Stimulated activated naive B cell treated with anti-CD40 and anti-IgM and Interleukin-4, amounts not matched to agents 10 μg/mL and 1 μg/mL and 100 μg/mL, for 72 hours (primary cell): Measurements from ENCODE around the gene IRF2BP1.
A peak's percentile ranks its signal among the peaks of the same experiment; 100 is the strongest.

ENCODE experiments used
- ATAC-seq, 2 donors: fragments of 150-1000 bp; cut with Tn5 transposase; replicated peaks; 2 replicates each; pipeline ENCODE4 v1.10.0; 2021; ENCODE audit warnings: moderate library complexity in 1 of 2
- DNase-seq: peaks from one replicate; pipeline ENCODE4 v3.0.0; 2021
- H3K27ac Mint-ChIP-seq: one replicate; pipeline ENCODE4 v1.8.0; 2022; ENCODE audit warnings: mild to moderate bottlenecking, mixed read lengths
- H3K27me3 Mint-ChIP-seq, 2 donors: one replicate each; pipeline ENCODE4 v1.8.0; 2022; ENCODE audit warnings: mixed read lengths in 2 of 2
- H3K36me3 Mint-ChIP-seq, 2 donors: one replicate each; pipeline ENCODE4 v1.8.0; 2022; ENCODE audit warnings: mixed read lengths in 2 of 2, mild to moderate bottlenecking in 1 of 2
- H3K4me1 Mint-ChIP-seq, 2 donors: one replicate each; pipeline ENCODE4 v1.8.0; 2022; ENCODE audit warnings: mixed read lengths in 2 of 2, mild to moderate bottlenecking in 1 of 2
- H3K4me3 Mint-ChIP-seq, 2 donors: one replicate each; pipeline ENCODE4 v1.8.0; 2022; ENCODE audit warnings: mild to moderate bottlenecking in 2 of 2, mixed read lengths in 2 of 2, moderate library complexity in 1 of 2
- H3K9me3 Mint-ChIP-seq, 2 donors: one replicate each; pipeline ENCODE4 v1.8.0; 2022; ENCODE audit warnings: mixed read lengths in 2 of 2, mild to moderate bottlenecking in 1 of 2

IRF2BP1 gene

DNA sequence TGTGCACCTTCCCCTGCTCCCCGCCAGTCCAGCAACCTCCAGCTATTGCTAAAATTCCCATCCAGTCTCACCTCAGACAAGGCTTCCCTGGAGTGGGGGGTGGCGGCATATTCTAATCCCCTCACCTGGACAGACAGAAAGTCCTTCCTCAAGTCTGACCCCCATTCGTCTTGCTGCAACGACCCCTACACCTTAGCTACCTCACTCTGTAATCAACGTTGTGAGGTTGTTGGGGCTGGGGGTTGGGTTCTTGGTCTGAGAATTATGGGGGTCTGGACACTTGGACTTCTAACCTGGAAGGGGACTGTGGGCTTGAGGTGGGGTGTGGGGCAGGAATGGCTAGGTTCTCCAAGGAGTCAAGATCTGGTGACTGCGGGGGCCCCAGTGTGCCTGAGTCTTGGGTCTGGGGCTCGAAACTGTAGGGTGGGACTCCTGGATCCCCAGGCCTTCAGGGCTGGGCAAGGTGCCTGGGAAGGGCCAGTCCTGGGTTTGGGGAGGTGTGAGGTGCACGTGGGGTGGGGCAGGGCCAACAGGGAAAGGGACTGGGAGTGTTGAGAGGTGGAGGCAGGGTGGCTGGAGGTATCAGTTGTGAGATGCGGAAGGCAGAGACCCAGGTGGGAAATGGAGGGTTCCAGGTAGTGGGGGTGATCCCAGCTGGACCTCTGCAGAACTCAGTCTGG is 20.5 kb downstream of the IRF2BP1 start:
- no peak for DNase-seq
- peaks cover 2 to 4% of the 10 kb centered on the region in 2 donors for H3K36me3 Mint-ChIP-seq
- H3K27ac Mint-ChIP-seq: no peak overlapping the region
- H3K9me3 Mint-ChIP-seq: no peaks in the 10 kb centered on the region
- peaks cover 26 to 34% of the 10 kb centered on the region in 2 donors for H3K27me3 Mint-ChIP-seq
- ATAC-seq: no peak
- peaks cover 13 to 26% of the 10 kb centered on the region in 2 donors for H3K4me1 Mint-ChIP-seq
- H3K4me3 Mint-ChIP-seq: no peak overlapping the region

DNA sequence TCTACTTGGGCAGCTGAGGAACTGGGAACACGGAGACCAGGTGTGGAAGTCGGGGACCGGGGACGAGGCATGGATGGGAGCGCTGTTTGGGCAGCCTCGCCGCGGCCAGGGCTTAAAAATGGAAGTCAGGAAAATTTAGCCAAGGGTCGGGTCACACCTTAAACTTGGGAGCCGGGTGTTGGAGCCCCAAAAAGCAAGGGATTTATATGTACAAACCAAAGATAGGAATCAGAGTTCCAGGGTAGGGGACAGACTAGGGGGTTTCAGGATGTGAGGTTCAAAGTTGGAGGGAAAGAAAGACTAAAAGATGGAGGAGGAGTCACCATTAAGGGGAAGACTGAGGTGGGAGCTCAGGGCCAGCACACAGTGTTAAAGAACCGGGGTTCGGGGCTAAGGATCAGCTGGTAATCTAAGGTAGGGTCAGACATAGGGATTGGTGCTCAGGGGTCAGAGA is 21.3 kb downstream of the IRF2BP1 start:
- Mint-ChIP-seq H3K9me3 (no peaks in the 10 kb centered on the region), H3K4me1 (peaks cover 13 to 26% of the 10 kb centered on the region in 2 donors), H3K27ac (peak overlapping the region; percentile 74), H3K27me3 (peaks cover 26 to 34% of the 10 kb centered on the region in 2 donors), H3K4me3 (peak overlapping the region in 1 of 2 donors; percentile 66), H3K36me3 (peaks cover 2 to 8% of the 10 kb centered on the region in 2 donors)
- ATAC-seq (no peak), DNase-seq (no peak)

DNA sequence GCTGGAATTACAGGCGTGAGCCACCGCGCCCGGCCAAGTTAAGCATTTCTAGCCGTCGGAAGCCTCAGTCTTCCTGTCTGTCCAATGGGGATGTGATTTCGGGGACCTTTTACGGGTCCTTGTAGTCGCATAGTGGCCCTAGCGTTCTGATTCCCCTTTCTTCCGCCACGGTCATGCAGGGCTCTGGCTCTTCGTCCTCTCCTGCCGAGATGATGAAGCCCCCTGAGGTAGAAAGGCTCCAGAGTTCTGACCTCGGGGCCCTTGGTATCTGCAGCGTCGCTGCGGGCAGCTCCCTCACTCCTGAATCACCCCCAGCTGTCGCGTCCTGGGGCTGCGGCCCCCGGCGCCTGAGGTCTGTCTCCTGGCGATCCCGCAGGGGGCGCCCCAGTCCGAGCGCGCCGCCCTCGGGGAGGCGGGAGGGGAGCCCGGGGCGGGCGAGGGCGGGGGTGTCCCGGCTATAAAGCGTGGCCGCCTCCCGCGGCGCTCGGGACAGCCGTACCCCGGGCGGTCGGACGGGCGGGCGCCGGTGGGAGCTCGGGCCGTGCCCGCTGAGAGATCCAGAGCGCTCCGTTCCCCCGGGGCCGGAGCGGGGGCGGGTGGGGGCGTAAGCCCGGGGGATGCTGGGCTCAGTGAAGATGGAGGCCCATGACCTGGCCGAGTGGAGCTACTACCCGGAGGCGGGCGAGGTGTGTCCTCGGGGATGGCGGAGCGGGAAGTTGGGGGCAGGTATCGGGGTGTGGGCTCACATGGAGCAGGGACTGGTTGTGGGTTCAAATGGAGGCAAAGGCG is 21.9 kb downstream of the IRF2BP1 start, which contains the start of gene FOXA3:
TSS of gene FOXA3 (plus strand) at position 487 of the 789 bp plus-strand sequence. CDS start at position 618, 131 bp downstream.
- Mint-ChIP-seq H3K4me1 (peaks cover 15 to 31% of the 10 kb centered on the region in 2 donors), H3K27me3 (peaks cover 26 to 34% of the 10 kb centered on the region in 2 donors), H3K36me3 (peaks cover 6 to 14% of the 10 kb centered on the region in 2 donors), H3K27ac (peak within 1 kb of the TSS; percentile 96), H3K4me3 (peak within 1 kb of the TSS; percentile 90 to 91), H3K9me3 (no peaks in the 10 kb centered on the region)
- DNase-seq (peak; percentile 39), ATAC-seq (peak; percentile 8)

DNA sequence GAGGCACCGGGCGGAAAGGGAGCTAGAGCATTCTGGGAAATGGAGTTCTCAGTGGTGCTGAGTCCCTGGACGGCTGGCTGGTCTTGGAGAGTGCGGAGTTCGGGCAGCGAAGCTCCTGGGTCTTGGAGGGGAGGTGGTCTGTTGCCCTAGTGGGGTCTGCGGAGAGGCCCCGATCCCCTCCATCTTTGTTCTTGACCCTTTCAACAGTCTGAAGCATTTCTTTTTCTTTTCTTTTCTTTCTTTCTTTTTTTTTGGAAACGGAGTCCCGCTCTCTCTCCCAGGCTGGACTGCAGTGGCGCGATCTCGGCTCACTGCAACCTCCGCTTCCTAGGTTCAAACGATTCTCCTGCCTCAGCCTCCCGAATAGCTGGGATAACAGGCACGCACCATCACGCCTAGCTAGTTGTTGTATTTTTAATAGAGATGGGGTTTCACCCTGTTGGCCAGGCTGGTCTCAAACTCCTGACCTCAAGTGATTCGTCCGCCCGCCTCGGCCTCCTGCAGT is 22.6 kb downstream of the IRF2BP1 start:
- peaks cover 16 to 31% of the 10 kb centered on the region in 2 donors for H3K4me1 Mint-ChIP-seq
- peak overlapping the region; percentile 90 to 91 for H3K4me3 Mint-ChIP-seq
- H3K27ac Mint-ChIP-seq: peak overlapping the region; percentile 96
- H3K36me3 Mint-ChIP-seq: peaks cover 11 to 20% of the 10 kb centered on the region in 2 donors
- DNase-seq (no peak), ATAC-seq (no peak)
- H3K27me3 Mint-ChIP-seq: peaks cover 26 to 34% of the 10 kb centered on the region in 2 donors
- no peaks in the 10 kb centered on the region for H3K9me3 Mint-ChIP-seq

DNA sequence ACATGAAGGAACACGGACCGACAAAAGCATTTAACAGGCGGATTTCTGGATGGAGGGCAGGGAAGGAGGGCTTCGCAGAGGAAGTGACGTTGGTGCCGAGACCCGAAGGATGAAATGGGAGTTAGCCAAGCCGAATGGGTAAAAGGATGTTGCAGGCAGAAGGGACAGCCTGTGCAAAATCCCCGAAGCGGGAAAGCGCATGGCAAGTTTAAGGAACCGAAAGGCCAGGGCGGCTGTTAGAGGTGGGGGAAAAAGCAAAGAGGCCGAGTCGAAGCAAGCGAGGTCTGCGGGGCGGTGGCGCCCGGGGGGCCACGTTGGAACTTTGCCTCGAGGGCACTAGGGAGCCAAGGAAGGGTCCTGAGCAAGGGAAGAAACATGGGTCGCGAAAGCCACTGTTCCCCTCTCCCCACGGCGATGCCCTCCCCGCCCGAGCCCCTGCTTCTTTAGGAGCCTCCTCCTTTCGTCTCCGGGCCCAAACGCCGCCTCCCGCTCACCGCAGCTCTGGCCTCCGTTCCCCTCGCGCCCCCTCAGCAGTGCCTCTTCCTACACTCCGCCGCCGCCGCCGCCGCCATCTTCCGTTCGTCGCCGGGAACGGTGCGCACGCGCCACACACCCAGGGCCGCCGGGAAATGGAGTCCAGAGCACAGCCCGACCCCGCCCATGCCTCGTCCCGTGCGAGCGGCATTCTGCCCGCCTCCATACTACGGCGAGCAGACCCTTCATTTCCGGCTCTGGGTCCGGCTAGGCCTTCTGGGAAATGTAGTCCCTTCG is 23.2 kb downstream of the IRF2BP1 start, which contains the start of gene SYMPK:
TSS of gene SYMPK (minus strand) at position 584 of the 771 bp plus-strand sequence. CDS start 8,652 bp downstream, outside the sequence.
- Mint-ChIP-seq H3K27me3 (peaks cover 26 to 34% of the 10 kb centered on the region in 2 donors), H3K9me3 (no peaks in the 10 kb centered on the region), H3K36me3 (peaks cover 16 to 26% of the 10 kb centered on the region in 2 donors), H3K27ac (peak within 1 kb of the TSS; percentile 96), H3K4me1 (peaks cover 20 to 31% of the 10 kb centered on the region in 2 donors), H3K4me3 (peak within 1 kb of the TSS; percentile 90 to 91)
- ATAC-seq (peak; percentile 94 to 96), DNase-seq (peak; percentile 99)

DNA sequence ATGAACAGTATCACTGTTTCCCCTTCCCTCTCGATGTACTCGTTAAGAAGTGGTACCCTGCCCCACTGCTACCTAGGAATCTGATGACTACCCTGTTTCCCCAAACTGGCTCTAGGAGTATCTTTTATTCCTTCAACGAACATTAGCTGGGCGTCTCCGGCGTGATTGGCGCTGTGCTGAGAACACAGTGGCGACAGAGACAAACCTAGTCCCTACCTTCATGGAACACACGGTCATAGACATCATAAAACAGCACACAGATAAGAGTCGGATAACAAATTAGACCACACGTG is 23.7 kb downstream of the IRF2BP1 start:
- Mint-ChIP-seq H3K4me1 (peaks cover 20 to 31% of the 10 kb centered on the region in 2 donors), H3K4me3 (peak overlapping the region; percentile 90 to 91), H3K27ac (peak overlapping the region; percentile 96), H3K9me3 (no peaks in the 10 kb centered on the region), H3K27me3 (peaks cover 26 to 33% of the 10 kb centered on the region in 2 donors), H3K36me3 (peaks cover 16 to 26% of the 10 kb centered on the region in 2 donors)
- ATAC-seq: no peak
- no peak for DNase-seq

DNA sequence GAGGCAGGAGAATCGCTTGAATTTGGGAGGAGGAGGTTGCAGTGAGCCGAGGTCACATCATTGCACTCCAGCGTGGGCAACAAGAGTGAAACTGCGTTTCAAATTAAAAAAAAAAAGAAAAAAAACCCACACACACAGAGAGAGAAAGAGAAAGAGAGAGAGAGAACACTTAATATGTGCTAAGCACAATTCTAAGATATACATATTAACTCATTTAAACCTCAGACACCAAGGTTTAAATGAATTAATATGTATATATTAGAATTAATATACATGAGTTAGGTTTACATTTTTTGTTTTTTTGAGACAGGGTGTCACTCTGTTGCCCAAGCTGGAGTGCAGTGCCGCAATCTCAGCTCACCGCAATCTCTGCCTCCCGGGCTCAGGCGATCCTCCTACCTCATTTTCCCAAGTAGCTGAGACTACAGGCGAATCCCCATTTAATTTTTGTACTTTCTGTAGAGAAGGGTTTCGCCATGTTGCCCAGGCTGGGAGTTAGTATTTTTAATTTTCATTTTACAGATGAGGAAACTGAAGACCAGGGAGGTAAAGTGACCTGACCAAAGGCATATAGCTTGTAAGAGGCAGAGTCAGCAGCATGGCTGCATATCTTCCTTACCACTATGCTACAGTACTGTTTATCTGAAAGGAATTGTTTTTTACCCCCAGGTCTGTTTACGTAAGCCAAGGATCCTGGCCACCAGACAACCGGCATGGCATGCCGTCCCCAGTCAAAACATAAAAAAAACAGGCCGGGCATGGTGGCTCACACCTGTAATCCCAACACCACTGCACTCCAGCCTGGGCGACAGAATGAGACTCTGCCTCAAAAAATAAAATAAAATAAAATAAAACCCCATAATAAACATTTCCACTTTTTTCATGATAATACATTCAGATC is 25.3 kb downstream of the IRF2BP1 start:
- H3K4me3 Mint-ChIP-seq: peak overlapping the region; percentile 90 to 91
- H3K27ac Mint-ChIP-seq: peak overlapping the region; percentile 96
- no peaks in the 10 kb centered on the region for H3K9me3 Mint-ChIP-seq
- H3K4me1 Mint-ChIP-seq: peaks cover 20 to 34% of the 10 kb centered on the region in 2 donors
- no peak for ATAC-seq
- H3K27me3 Mint-ChIP-seq: peaks cover 23 to 25% of the 10 kb centered on the region in 2 donors
- no peak for DNase-seq
- peaks cover 16 to 28% of the 10 kb centered on the region in 2 donors for H3K36me3 Mint-ChIP-seq

DNA sequence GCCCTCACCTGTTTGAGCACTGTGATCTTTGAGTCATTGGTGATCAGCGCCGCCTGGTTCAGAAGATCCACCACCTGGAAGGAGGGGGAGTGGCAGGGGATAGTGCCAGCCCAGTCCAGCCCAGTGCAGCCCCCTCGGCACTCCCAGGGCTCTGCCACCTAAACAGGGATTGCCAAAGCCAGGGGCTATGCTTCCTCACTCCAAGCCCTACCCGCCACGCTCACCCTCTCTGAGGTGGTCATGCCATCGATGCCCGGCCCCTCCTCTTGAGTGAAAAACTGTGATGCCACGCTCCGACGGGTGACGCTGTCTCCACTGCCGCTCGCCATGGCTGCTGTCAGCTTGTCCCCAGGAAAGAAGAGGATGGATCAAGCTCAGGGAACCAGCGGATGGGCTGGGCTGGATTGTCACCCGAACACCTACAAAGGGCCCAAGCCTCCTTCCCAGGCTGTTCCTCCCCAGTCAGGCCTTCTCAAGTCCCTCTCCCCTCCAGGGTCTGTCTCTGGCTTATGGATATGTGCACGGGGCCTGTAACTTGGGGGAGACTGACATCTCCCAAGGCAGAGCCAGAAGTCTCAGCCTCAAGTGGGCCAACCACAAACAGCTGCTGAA is 31.7 kb downstream of the IRF2BP1 start:
- Mint-ChIP-seq H3K27ac (peak overlapping the region; percentile 42), H3K4me3 (no peak overlapping the region), H3K36me3 (peaks cover 30 to 58% of the 10 kb centered on the region in 2 donors), H3K4me1 (peaks cover 6 to 23% of the 10 kb centered on the region in 2 donors), H3K9me3 (no peaks in the 10 kb centered on the region), H3K27me3 (no peaks in the 10 kb centered on the region)
- DNase-seq: no peak
- no peak for ATAC-seq

DNA sequence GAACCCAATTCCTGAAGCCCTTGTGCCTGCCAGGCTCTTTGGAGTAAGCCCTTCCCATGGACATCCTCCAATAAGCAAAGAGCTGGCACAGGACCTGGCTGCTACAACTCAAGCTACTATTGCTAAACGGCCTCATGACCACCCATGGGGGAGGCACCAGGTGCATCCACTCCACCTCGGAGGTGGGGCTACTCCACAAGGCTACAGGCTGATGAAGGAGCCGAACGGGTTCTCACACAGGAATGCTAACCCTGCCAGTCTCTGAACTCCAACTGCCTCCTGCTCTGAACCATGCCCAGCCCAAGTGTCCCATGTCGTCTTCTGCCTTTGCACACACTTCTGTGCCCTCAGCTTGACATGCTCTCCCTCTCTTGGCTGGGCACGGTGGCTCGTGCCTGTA is 33.0 kb downstream of the IRF2BP1 start:
- H3K4me3 Mint-ChIP-seq: no peak overlapping the region
- H3K4me1 Mint-ChIP-seq: peaks cover 3 to 21% of the 10 kb centered on the region in 2 donors
- H3K36me3 Mint-ChIP-seq: peaks cover 28 to 52% of the 10 kb centered on the region in 2 donors
- H3K9me3 Mint-ChIP-seq: no peaks in the 10 kb centered on the region
- peak overlapping the region; percentile 87 for H3K27ac Mint-ChIP-seq
- DNase-seq: no peak
- no peak for ATAC-seq
- no peaks in the 10 kb centered on the region for H3K27me3 Mint-ChIP-seq

DNA sequence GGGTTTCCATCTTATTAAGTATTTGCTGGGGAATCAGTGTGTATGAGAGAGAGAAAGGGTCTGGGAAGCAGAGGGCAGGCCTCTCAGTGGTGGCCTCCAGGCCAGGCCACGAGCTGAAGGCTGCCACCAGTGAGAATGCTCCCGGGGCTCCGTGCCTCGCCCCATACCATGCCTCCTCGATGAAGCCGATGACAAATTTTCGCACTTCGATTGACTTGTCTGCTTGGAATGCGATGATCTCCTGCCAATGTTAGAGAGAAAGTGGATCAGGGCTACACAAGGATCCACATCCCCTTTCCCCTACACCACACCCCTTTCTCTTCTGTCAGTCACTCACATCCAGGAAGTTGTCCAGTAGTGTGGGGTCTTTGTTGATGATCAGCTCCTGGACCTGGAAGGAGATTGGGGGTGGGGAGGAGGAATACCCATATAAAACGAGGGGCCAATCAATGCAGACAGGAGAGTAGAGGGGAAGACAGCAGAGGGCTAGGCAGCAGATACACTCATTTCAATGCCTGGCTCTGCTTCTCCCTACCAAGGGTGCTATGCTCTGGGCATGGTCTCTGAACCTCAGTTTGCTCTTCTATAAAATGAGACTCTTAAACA is 33.7 kb downstream of the IRF2BP1 start:
- H3K36me3 Mint-ChIP-seq: peaks cover 33 to 58% of the 10 kb centered on the region in 2 donors
- no peak overlapping the region for H3K27ac Mint-ChIP-seq
- ATAC-seq (no peak), DNase-seq (no peak)
- no peaks in the 10 kb centered on the region for H3K9me3 Mint-ChIP-seq
- no peak overlapping the region for H3K4me3 Mint-ChIP-seq
- H3K27me3 Mint-ChIP-seq: no peaks in the 10 kb centered on the region
- H3K4me1 Mint-ChIP-seq: peaks cover 3 to 21% of the 10 kb centered on the region in 2 donors

DNA sequence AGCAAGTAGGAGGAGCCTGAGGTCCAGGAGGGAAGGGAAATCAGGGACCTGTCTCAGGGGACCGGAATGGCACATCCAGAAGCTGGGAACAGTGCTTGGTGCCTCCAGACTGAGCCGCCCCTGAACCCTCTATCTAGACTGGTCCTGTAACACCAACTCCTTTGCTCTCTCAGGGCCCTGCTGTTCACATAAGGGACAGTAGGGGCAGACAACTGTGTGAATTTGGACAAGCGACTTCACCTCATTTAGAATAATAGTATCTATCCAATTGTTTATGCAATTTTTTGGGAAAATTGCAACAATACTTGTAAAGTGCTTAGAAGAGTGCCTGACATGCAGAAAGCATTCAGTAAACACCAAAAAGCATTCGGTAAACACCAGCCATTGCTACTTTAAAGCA is 37.0 kb downstream of the IRF2BP1 start:
- no peak overlapping the region for H3K27ac Mint-ChIP-seq
- peaks cover 3 to 7% of the 10 kb centered on the region in 2 donors for H3K4me1 Mint-ChIP-seq
- no peak for DNase-seq
- no peaks in the 10 kb centered on the region for H3K9me3 Mint-ChIP-seq
- peak in 1 of 2 donors; percentile 54 for ATAC-seq
- no peaks in the 10 kb centered on the region for H3K27me3 Mint-ChIP-seq
- H3K36me3 Mint-ChIP-seq: peaks cover 39 to 65% of the 10 kb centered on the region in 2 donors
- no peak overlapping the region for H3K4me3 Mint-ChIP-seq

DNA sequence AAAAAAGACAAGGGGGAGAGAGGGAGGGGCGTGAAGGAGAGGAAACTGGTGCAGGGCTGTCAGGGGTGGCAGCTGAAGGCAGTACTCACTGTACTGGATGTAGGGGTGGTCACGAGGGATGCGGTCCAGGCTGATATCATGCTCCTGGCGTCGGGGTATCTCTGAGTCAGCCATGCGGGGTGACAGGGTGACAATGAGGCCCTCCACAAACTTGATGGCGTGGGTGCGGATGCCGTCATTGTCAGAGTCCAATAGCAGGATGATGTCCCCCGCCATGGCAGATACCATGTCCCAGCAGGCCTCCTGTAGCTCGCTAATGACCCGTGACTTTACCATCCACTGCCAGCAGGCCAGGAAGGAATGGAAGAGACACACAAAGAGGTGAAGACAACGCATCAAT is 38.3 kb downstream of the IRF2BP1 start:
- Mint-ChIP-seq H3K27me3 (no peaks in the 10 kb centered on the region), H3K4me1 (peaks cover 2 to 7% of the 10 kb centered on the region in 2 donors), H3K27ac (no peak overlapping the region), H3K4me3 (no peak overlapping the region), H3K36me3 (peaks cover 40 to 66% of the 10 kb centered on the region in 2 donors), H3K9me3 (no peaks in the 10 kb centered on the region)
- no peak for ATAC-seq
- no peak for DNase-seq
